Fibroblast of lung (primary cell): ENCODE measurements around the gene TMEM59. TPM values are rescaled to one million over a fixed set of nuclear protein-coding genes. Genes with fewer than 3 reads are reported as not detected.

Experiments
- DNase-seq, 2 donors: peaks; one replicate each; pipeline versions ENCODE4 v3.0.0 to v3.0.0-alpha.2; 2010; ENCODE audit warnings: low read depth in 2 of 2
- H2AFZ ChIP-seq: 2 replicates; pipeline ENCODE4 v1.5.1; 2012; ENCODE audit warnings: low read length, control low read depth, inconsistent platforms
- H3K27ac ChIP-seq: 2 replicates; pipeline ENCODE4 v1.5.1; 2011; ENCODE audit warnings: low read length, control low read depth; ENCODE audit not compliant: insufficient read depth
- H3K27me3 ChIP-seq: 2 replicates; pipeline ENCODE4 v1.5.1; 2011; ENCODE audit warnings: mild to moderate bottlenecking, low read length; ENCODE audit not compliant: control insufficient read depth, insufficient read depth
- H3K36me3 ChIP-seq: 2 replicates; pipeline ENCODE4 v1.5.1; 2011; ENCODE audit warnings: low read length; ENCODE audit not compliant: control insufficient read depth, insufficient read depth
- H3K4me1 ChIP-seq: 2 replicates; pipeline ENCODE4 v1.5.1; 2011; ENCODE audit warnings: low read length; ENCODE audit not compliant: control insufficient read depth, insufficient read depth; ENCODE audit errors: extremely low read depth
- H3K4me2 ChIP-seq: 2 replicates; pipeline ENCODE4 v1.5.1; 2011; ENCODE audit warnings: low read length, control low read depth; ENCODE audit not compliant: insufficient read depth; ENCODE audit errors: extremely low read depth
- H3K4me3 ChIP-seq, 4 experiments: fragments of 200-600 bp in 1 of 4; sonication (generic) in 1 of 4; replicated peaks in 1 of 4; 2 replicates each; pipeline ENCODE4 v1.5.1; 2011 to 2016; ENCODE audit warnings: low read length in 4 of 4, low read depth in 3 of 4, mild to moderate bottlenecking in 3 of 4, control low read depth in 2 of 4, inconsistent platforms in 1 of 4, mixed read lengths in 1 of 4; ENCODE audit not compliant: insufficient read depth in 1 of 4; ENCODE audit errors: control extremely low read depth in 1 of 4
- H3K79me2 ChIP-seq: 2 replicates; pipeline ENCODE4 v1.5.1; 2012; ENCODE audit warnings: mild to moderate bottlenecking, low read length, inconsistent platforms; ENCODE audit not compliant: control insufficient read depth, insufficient read depth
- H3K9ac ChIP-seq: 2 replicates; pipeline ENCODE4 v1.5.1; 2011; ENCODE audit warnings: mild to moderate bottlenecking, low read length, control low read depth; ENCODE audit not compliant: insufficient read depth
- H3K9me3 ChIP-seq: 2 replicates; pipeline ENCODE4 v1.5.1; 2012; ENCODE audit warnings: low read depth, low read length; ENCODE audit not compliant: control insufficient read depth, insufficient read depth
- H4K20me1 ChIP-seq: 2 replicates; pipeline ENCODE4 v1.5.1; 2011; ENCODE audit warnings: low read length; ENCODE audit not compliant: control insufficient read depth, insufficient read depth; ENCODE audit errors: extremely low read depth
- CTCF ChIP-seq, 2 donors: IDR thresholded peaks in 1 of 2; conservative IDR thresholded peaks in 1 of 2; 1 replicate in 1 of 2; 2 replicates in 1 of 2; pipeline ENCODE4 v1.5.1; 2011 to 2012; ENCODE audit warnings: low read length in 2 of 2, control low read depth in 1 of 2, inconsistent platforms in 1 of 2, low read depth in 1 of 2, mild to moderate bottlenecking in 1 of 2
- EZH2 ChIP-seq: IDR thresholded peaks from 2 replicates; pipeline ENCODE4 v1.5.1; 2012; ENCODE audit warnings: low read length, control low read depth, mild to moderate bottlenecking; ENCODE audit errors: missing control alignments
- polyA plus RNA-seq, 2 donors: library from polyadenylated mRNA; depleted of rRNA in 1 of 2; stranded (reverse) in 1 of 2; unstranded in 1 of 2; fragments of >200 nt; gene quantifications; 2 replicates each; pipeline ENCODE4 v1.2.1, GENCODE V29; 2011 to 2012; ENCODE audit warnings: missing spikeins in 1 of 2
- total RNA-seq: library from RNA; depleted of rRNA; stranded (reverse); fragments of >200 nt; gene quantifications from 2 replicates; pipeline ENCODE4 v1.2.1, GENCODE V29; 2014

Gene TMEM59
- total and polyA plus RNA-seq, 2 donors (not counting 1 experiment from before 2014, with no cell fraction given): 431 to 480 TPM

DNA sequence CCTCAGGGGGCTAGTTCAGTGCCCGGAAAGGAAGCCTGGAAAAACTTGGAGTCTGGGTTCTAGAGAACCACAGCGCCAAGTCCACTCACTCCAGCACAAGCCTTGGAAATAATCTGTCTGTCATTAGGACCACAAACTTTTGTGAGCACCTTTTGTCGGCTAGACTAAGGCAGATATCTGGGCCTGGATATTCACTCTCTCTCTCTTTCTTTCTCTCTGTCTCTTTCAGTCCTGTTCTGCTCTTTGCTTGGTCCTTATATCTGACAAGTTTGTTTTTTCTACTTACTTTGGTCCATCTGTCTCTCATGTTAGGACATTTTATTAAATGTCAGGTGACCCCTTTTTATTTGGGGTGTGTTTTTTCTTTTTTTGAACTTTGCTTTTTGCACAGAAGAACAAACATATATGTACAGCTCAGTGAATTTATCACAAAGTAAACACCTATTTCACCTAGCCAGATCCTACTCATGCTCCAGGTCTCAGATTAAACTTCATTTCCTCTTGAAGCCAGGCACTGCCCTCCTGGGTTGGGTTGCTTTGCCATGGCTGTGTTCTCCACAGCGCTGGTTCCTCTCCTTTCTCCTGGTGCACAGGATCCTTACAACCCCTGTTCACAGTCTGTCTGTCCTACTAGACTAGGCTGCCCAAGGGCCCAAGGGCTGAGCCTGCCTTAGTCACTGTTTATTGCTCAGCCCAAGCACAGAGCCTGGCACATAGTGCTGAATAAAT lies 41.2 kb upstream of the TMEM59 start:
- H3K4me2 ChIP-seq: no peak overlapping the region
- H3K27ac ChIP-seq: no peak overlapping the region
- no peaks in the 10 kb centered on the region for H3K9me3 ChIP-seq
- TF ChIP-seq EZH2 (no peak), CTCF (conservative IDR thresholded peaks at IDR 0.05 in 1 of 2, IDR thresholded peaks at IDR 0.05 in 1 of 2; ENCODE audit: low read depth in 1 of 2, low read length in 2 of 2) (no peak)
- H4K20me1 ChIP-seq: no peaks in the 10 kb centered on the region
- H2AFZ ChIP-seq: no peak overlapping the region
- H3K27me3 ChIP-seq: no peaks in the 10 kb centered on the region
- no peak overlapping the region for H3K9ac ChIP-seq
- DNase-seq: no peak
- no peaks in the 10 kb centered on the region for H3K79me2 ChIP-seq
- H3K4me3 ChIP-seq: no peak overlapping the region
- H3K36me3 ChIP-seq: no peaks in the 10 kb centered on the region
- no peaks in the 10 kb centered on the region for H3K4me1 ChIP-seq

GRCh38 chr1:54091666-54092065 lies 38.7 kb upstream of the TMEM59 start:
- H3K79me2 ChIP-seq: no peaks in the 10 kb centered on the region
- H3K27ac ChIP-seq: no peak overlapping the region
- H3K27me3 ChIP-seq: no peaks in the 10 kb centered on the region
- no peak overlapping the region for H3K4me2 ChIP-seq
- no peaks in the 10 kb centered on the region for H3K36me3 ChIP-seq
- H3K4me1 ChIP-seq: no peaks in the 10 kb centered on the region
- TF ChIP-seq EZH2: no peak
- no peak for TF ChIP-seq CTCF (conservative IDR thresholded peaks at IDR 0.05 in 1 of 2, IDR thresholded peaks at IDR 0.05 in 1 of 2; ENCODE audit: low read depth in 1 of 2, low read length in 2 of 2)
- DNase-seq: no peak
- H4K20me1 ChIP-seq: no peaks in the 10 kb centered on the region
- H3K9me3 ChIP-seq: no peaks in the 10 kb centered on the region
- H3K4me3 ChIP-seq: no peak overlapping the region
- no peak overlapping the region for H2AFZ ChIP-seq
- H3K9ac ChIP-seq: no peak overlapping the region

- Histone ChIP-seq H3K4me3 (no peak overlapping the region), H4K20me1 (no peaks in the 10 kb centered on the region), H3K4me1 (no peaks in the 10 kb centered on the region), H3K9me3 (no peaks in the 10 kb centered on the region), H3K79me2 (no peaks in the 10 kb centered on the region), H3K27ac (no peak overlapping the region), H3K9ac (no peak overlapping the region), H3K36me3 (no peaks in the 10 kb centered on the region), H3K27me3 (no peaks in the 10 kb centered on the region), H3K4me2 (no peak overlapping the region), H2AFZ (no peak overlapping the region)
- TF ChIP-seq CTCF (conservative IDR thresholded peaks at IDR 0.05 in 1 of 2, IDR thresholded peaks at IDR 0.05 in 1 of 2; ENCODE audit: low read depth in 1 of 2, low read length in 2 of 2) (no peak), EZH2 (no peak)
- no peak for DNase-seq
These were observed 35.4 kb upstream of the TMEM59 start for GRCh38 chr1:54088385-54088784.
